Measurements from ENCODE around the gene PPP2R3A.

Gene PPP2R3A

GRCh38 chr3:136186846-136187245, 221.3 kb downstream of the PPP2R3A start:
- no peak for ATAC-seq

GRCh38 chr3:136187868-136188267, 222.3 kb downstream of the PPP2R3A start:
- TF ChIP-seq CSDC2 (CRISPR knock-in tag; IDR thresholded peaks at IDR 0.05), result no peak
- no peak for TF ChIP-seq PPARA (CRISPR knock-in tag; IDR thresholded peaks at IDR 0.05; ENCODE audit: borderline replicate concordance)
- no peak for TF ChIP-seq TSHZ2 (CRISPR knock-in tag; IDR thresholded peaks at IDR 0.05)
- no peak for TF ChIP-seq POU6F1 (CRISPR knock-in tag; IDR thresholded peaks at IDR 0.05; ENCODE audit: borderline replicate concordance, low read depth)
- TF ChIP-seq SNAI2 (CRISPR knock-in tag; IDR thresholded peaks at IDR 0.05), result no peak
- TF ChIP-seq ZNF565 (CRISPR knock-in tag; conservative IDR thresholded peaks at IDR 0.05; ENCODE audit: low read depth), result no peak
- TF ChIP-seq RARB (CRISPR knock-in tag; IDR thresholded peaks at IDR 0.05), result no peak
- no peak for TF ChIP-seq ARNTL (CRISPR knock-in tag; IDR thresholded peaks at IDR 0.05; ENCODE audit: borderline replicate concordance, low read depth)
- no peak for TF ChIP-seq ZNF70 (CRISPR knock-in tag; IDR thresholded peaks at IDR 0.05)
- TF ChIP-seq TOX (CRISPR knock-in tag; IDR thresholded peaks at IDR 0.05; ENCODE audit: borderline replicate concordance), result no peak
- no peak for TF ChIP-seq ISL1 (CRISPR knock-in tag; IDR thresholded peaks at IDR 0.05)
- no peak for TF ChIP-seq ZNF8 (CRISPR knock-in tag; IDR thresholded peaks at IDR 0.05)
- TF ChIP-seq ZFP3 (CRISPR knock-in tag; IDR thresholded peaks at IDR 0.05), result no peak
- TF ChIP-seq TCF4 (CRISPR knock-in tag; IDR thresholded peaks at IDR 0.05; ENCODE audit: borderline replicate concordance), result no peak
- no peak for ATAC-seq

More at GRCh38 chr3:136186846-136187245, 221.3 kb downstream of the PPP2R3A start:
- TF ChIP-seq ZC3H10 (CRISPR knock-in tag; IDR thresholded peaks at IDR 0.05) (no peak), PATZ1 (CRISPR knock-in tag; IDR thresholded peaks at IDR 0.05; ENCODE audit: borderline replicate concordance) (no peak), ZFP30 (CRISPR knock-in tag; IDR thresholded peaks at IDR 0.05) (no peak), PPARA (CRISPR knock-in tag; IDR thresholded peaks at IDR 0.05; ENCODE audit: borderline replicate concordance) (no peak), POU6F1 (CRISPR knock-in tag; IDR thresholded peaks at IDR 0.05; ENCODE audit: borderline replicate concordance, low read depth) (no peak), TCF4 (CRISPR knock-in tag; IDR thresholded peaks at IDR 0.05; ENCODE audit: borderline replicate concordance) (no peak), RARB (CRISPR knock-in tag; IDR thresholded peaks at IDR 0.05) (no peak), ARNTL (CRISPR knock-in tag; IDR thresholded peaks at IDR 0.05; ENCODE audit: borderline replicate concordance, low read depth) (no peak), ZFP3 (CRISPR knock-in tag; IDR thresholded peaks at IDR 0.05) (no peak), TSHZ2 (CRISPR knock-in tag; IDR thresholded peaks at IDR 0.05) (no peak), SNAI2 (CRISPR knock-in tag; IDR thresholded peaks at IDR 0.05) (no peak), CSRNP3 (CRISPR knock-in tag; IDR thresholded peaks at IDR 0.05) (no peak)

Measured in SK-N-SH treated with all-trans-retinoic acid at 6 μM for 48 hours (cell line).